Lower leg skin (tissue), 3 donors: ENCODE measurements around the gene ACSL1.

Source experiments
- POLR2A ChIP-seq, 2 donors: fragments of 450-650 bp; IDR thresholded peaks; one replicate each; pipeline ENCODE4 v1.6.1; 2016 to 2017; ENCODE audit warnings: antibody characterized with exemption in 2 of 2, mild to moderate bottlenecking in 1 of 2, moderate library complexity in 1 of 2
- TF ChIP-seq, protein P1 (sequence below), 3 donors: fragments of 450-650 bp; IDR thresholded peaks; one replicate each; pipeline ENCODE4 v1.5.1; 2016; ENCODE audit warnings: antibody characterized with exemption in 3 of 3, mild to moderate bottlenecking in 3 of 3, moderate library complexity in 2 of 3

GRCh38 chr4:184705692-184706091 lies 120.1 kb downstream of the ACSL1 start:
- TF ChIP-seq POLR2A (IDR thresholded peaks at IDR 0.05) = no peak
- TF ChIP-seq, protein P1, sequence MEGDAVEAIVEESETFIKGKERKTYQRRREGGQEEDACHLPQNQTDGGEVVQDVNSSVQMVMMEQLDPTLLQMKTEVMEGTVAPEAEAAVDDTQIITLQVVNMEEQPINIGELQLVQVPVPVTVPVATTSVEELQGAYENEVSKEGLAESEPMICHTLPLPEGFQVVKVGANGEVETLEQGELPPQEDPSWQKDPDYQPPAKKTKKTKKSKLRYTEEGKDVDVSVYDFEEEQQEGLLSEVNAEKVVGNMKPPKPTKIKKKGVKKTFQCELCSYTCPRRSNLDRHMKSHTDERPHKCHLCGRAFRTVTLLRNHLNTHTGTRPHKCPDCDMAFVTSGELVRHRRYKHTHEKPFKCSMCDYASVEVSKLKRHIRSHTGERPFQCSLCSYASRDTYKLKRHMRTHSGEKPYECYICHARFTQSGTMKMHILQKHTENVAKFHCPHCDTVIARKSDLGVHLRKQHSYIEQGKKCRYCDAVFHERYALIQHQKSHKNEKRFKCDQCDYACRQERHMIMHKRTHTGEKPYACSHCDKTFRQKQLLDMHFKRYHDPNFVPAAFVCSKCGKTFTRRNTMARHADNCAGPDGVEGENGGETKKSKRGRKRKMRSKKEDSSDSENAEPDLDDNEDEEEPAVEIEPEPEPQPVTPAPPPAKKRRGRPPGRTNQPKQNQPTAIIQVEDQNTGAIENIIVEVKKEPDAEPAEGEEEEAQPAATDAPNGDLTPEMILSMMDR (IDR thresholded peaks at IDR 0.05) = no peak
